Stimulated activated CD4-positive, alpha-beta T cell treated with anti-CD3 and anti-CD28 coated beads, Interleukin-15, amount 100 ng/mL, for 1 hour (primary cell): ENCODE measurements around the gene TNFRSF9.
"Not testable (repeated sequence)": the region's sequence is repeated elsewhere in the genome, so short reads cannot be mapped to it uniquely, and the experiment has no call there.

Source experiments
- DNase-seq, 2 donors: peaks; one replicate each; pipeline ENCODE4 v3.0.0-alpha.2; 2020; ENCODE audit warnings: low read depth in 1 of 2, low spot score in 1 of 2

Gene TNFRSF9

DNA sequence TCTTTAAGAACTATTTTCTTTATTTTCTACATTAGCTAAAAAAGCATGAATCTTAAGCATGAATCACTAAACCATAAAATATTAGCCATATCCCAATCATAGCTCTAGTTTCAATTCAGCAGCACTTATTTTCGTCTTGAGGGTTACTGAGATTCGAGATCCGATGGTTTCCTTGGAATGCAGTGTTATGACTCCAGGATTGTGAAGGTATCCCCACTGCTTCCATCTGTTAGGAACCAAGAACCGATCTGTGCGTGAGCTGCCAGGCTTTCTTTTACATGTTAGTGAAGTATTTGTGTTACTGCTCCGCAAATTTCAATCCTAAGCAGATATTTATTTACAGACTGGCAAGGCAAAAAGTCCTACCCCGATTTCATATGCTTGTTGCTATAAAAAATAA is 18.8 kb downstream of the TNFRSF9 start:
- no peak for DNase-seq

DNA sequence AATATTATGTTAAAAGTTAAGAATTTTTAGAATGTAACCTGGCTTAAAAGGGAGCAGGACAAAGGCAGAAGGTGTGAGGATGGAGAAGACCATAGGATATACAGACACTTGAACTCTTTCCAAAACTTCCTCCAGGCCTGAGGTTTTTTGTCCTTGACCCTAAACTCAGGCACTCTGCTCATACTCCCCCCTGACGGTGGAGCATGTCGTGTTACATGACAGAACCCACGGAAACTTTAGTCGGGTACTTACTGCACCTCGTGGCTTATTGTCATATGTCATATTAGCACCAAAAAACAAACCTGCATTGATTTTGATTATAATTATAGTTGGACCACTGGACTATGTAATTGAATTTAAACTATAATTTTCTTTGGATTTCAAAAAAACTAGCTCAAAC is 20.8 kb downstream of the TNFRSF9 start:
- DNase-seq = no peak

DNA sequence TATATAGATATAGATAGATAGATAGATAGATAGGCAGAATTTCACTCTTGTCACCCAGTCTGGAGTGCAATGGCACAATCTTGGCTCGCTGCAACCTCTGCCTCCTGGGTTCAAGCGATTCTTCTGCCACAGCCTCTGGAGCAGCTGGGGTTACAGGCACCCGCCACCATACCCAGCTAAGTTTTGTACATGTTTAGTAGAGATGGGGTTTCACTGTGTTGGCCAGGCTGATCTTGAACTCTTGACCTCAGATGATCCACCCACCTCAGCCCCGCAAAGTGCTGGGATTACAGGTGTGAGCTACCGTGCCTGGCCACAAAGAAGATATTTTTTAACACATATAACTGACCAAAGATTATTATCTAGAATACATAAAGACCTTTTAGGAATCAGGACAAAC is 22.7 kb downstream of the TNFRSF9 start:
- not testable (repeated sequence) for DNase-seq

DNA sequence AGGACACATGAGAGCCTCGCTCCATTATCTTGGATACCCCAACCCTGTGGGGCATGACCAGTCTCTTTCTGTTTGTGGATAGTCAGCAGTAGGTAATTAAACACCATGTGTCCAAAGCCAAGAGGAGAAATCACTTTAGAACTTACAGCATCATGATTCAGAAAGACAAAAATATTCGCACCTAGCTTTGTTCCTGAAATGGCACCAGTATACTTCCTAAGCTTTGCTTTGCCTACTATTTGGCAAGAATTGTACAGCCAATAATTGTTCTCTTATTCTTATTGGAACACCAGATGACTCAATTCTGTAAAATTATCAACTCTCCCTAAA is 24.2 kb downstream of the TNFRSF9 start:
- DNase-seq = no peak

DNA sequence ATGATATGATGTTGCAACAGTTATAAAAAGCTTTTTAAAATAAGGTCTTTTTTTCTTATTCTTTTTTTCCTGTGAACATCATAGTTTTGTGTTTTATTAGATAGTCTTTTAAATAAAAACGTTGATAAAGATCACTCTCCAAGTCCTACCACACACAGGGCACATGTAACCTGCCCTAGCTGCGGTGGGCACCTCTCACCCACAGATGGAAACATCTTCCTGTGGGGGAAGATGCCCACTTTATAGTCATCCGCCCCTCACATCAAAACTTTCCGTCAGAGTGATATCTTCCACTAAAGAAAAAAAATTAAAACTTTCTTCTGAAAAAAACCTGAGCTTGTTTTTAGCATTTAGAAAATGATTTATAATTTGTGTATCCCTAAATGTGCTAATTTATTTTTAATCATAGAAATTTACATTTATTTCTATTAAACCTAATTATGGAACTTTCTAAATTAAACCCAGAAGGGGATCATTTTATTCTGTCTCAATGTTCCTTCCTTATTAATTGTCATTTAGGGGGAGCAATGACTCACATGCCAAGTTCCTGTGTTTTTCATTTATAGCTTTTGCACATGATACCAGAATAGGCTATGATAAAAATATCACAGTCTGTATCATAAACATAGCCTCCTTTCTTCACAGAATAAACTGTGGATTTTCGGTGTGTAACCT is 24.7 kb downstream of the TNFRSF9 start:
- DNase-seq = no peak

DNA sequence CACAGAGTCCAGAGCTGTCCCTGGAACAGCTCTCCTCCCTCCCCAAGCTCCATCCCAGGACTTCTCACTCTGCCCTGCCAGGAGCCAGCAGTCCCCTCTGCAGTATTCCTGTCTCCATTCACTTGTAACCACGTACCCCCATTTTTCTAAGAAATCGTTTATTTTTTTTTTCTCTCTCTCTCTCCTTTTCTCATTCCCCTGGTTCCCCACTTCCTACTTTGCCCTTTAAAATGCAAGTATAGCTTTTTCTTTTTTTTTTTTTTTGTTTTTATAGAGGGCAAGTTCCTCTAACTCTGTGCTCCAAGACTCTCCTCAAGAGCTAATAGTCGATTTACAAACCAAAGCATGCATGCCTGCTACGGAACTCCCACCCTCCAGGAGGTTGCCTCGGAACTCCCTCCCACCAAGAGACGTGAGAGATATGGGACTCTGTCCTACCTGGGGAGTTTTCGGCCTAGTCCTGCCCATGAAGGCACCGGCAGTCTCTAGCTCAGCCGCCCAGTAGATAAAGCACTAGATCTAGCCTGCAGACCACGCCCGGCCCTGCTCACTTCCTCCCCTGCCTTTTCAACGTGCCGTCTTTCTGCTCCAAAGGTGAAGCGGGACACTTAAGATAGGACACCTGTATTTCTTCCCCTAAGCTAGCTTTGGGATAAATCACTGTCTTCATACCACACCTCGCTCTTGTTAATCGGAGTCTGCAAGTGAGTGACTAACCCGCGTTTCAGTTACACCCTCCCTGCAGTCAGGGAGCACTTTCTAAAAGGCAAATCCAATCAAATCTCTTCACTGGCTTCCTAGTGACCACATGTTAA is 27.7 kb downstream of the TNFRSF9 start:
- peak in 1 of 2 donors; percentile 8 for DNase-seq

DNA sequence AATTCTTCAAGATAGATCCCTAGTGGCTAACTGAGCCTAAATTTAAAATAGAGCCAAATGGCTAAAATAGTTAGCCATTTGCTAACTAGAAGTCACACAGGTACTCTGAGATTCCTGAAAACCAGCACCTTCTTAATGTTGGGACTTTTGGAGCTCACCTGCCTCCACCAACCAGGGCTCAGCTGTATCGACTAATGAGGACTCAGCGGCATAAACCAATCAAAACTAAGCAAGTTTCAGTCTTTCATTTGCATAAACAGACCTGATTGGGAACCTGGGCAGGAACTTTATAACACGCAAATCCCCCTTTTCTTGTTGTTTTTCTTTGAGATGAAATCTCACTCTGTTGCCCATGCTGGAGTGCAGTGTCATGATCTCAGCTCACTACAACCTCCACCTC is 28.5 kb downstream of the TNFRSF9 start:
- DNase-seq = no peak

DNA sequence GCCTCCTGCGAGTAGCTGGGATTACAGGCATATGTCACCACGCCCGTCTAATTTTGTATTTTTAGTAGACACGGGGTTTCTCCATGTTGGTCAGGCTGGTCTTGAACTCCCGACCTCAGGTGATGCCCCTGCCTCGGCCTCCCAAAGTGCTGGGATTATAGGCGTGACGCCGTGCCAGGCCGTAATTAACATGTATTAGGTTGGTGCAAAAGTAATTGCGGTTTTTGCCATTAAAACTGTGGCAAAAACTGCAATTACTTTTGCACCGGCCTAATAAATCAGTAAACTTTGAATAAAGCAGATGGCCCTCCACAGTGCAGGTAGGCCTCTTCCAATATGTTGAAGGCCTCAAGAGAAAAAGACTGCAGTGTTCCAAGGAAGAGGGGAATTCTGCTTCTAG is 35.4 kb downstream of the TNFRSF9 start:
- DNase-seq = no peak

DNA sequence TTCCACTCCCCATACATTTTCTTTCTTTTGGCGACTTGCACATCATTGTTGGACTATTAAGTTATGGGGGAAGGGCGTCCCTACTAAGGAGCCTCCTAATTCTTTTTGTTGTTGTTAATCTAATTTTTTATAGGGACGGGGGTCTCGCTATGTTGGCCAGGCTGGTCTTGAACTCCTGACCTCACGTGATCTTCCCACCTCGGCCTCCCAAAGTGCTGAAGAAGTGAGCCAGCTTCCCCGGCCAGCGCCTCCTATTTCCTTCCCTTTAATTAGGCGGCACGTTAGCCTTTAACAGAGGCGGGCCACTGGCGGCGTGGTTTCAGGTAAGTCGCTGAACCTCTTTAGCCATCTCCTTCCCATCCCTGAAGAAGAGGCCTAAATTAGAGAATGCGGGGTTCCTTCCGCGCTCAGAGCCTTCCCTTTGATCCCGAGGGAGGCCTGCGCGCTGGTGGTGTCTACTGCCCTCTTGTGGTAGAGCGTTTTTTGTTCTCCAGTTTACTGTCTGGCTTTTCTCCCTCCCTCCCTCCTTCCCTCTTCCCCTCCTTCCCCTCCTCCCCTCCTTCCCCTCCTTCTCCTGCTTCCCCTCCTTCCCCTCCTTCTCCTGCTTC is 38.1 kb downstream of the TNFRSF9 start:
- DNase-seq = peak; percentile 8 to 25

DNA sequence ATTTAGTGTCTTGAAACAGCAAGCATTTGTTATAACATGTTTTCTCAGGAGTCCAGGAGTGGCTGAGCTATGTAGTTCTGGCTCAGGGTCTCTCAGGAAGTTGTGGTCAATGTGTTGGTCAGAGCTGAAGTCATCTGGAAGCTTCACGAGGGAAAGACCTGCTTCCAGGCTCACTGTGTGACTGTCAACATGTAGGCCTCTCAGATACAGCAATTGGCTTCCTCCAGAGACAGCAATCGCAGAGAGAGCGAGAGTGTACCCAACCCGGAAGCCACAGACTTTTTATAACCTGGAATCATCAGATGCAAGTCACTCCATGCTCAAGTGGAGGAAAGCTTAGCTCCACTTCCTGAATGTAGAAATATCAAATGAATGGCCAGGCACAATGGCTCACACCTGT is 40.9 kb downstream of the TNFRSF9 start:
- DNase-seq = no peak

DNA sequence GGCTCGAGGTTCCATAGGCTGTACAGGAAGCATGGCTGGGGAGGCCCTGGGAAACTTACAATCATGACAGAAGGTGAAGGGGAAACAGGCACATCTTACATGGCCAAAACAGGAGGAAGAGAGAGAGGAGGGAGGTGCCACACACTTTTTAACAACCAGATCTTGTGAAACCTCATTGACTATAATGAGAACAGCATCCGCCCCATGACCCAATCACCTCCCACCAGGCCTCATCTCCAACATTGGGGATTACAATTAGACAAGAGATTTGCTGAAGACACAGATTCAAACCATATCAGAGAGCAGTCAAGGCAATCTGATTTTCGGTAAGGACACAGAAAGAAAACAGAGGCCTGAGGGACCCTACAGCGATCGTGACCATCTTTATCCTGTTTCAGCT is 41.7 kb downstream of the TNFRSF9 start:
- DNase-seq = no peak

DNA sequence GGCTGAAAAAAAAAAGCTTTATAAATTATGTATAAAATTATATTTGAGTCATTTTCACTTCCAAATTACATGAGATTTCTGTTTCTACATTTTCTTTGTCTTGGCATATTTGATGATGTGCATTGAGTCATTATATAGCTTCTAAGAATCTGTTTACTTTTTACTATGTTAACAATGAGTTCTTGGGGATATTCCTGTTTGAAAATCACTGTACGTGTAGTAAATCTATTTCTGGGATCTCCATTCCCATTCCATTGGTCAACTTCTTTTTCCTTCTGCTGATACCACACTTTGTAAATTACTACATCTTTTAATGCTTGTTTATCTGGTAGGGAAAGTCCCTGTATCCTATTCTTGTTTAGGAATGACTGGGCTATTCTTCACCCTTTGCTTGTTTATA is 43.6 kb downstream of the TNFRSF9 start:
- no peak for DNase-seq

DNA sequence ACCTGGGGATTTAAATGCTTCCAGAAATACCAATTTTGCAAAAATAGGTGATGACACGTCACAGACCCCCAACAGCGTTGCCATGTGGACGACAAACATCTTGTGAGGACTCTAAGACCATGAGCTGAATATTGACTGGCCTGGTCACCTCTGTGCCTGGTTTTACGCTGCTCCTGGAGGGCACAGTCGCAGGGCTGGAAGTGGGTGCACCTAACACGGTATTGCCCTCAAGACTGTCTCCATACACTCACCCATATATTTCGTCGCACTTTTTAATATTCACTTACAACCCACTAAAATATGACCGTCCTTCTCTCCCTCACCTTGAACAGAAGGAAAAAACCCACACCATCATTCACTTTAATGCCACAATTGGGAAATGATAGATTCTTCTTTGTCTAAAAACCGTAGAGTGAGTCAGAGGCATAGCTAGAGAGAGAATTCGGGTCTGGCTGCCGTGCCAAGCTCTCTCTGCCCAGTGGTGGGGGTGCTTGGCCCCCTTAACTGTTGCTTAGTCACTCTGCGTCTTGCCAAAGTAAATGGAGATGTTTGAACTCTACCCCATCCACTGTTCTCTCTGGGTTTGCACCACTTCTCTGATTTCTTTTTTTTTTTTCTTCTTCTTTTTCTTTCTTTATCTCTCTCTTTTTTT is 47.0 kb downstream of the TNFRSF9 start:
- DNase-seq = no peak

DNA sequence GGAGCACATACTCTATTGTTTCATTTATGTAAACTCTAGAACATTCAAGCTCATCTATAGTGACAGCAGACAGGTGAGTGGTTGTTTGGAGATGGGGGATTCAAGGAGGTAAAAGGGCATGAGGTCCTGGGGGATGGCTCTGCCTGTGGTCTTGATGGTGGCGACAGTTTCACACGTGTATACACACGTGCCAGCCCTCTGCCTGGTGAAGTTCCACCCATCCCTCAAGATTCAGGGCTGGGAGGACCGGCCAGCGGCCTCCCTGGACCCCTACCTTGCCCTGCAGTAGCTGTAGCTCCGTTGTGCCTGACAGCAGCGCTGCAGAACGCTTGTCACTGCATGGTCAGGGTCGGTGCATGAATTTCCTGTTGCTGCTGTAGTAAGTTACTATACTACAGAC is 48.8 kb downstream of the TNFRSF9 start:
- no peak for DNase-seq

DNA sequence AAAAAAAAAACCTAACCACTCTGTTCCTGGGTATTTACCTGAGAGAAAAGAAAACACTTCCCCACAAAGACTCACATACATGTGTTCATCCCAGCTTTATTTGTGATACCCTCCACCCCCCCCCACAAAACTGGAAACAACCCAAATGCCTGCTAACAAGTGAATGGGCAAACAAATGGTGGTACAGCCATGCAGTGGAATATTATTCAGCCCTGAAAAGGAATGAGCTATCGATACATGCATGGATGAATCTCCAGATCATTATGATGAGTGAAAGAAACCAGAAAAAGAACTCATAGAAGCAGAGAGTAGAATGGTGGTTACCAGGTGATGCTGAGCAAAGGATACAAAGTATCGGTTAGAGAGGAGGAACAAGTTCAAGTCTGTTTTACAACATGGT is 49.8 kb downstream of the TNFRSF9 start:
- no peak for DNase-seq

DNA sequence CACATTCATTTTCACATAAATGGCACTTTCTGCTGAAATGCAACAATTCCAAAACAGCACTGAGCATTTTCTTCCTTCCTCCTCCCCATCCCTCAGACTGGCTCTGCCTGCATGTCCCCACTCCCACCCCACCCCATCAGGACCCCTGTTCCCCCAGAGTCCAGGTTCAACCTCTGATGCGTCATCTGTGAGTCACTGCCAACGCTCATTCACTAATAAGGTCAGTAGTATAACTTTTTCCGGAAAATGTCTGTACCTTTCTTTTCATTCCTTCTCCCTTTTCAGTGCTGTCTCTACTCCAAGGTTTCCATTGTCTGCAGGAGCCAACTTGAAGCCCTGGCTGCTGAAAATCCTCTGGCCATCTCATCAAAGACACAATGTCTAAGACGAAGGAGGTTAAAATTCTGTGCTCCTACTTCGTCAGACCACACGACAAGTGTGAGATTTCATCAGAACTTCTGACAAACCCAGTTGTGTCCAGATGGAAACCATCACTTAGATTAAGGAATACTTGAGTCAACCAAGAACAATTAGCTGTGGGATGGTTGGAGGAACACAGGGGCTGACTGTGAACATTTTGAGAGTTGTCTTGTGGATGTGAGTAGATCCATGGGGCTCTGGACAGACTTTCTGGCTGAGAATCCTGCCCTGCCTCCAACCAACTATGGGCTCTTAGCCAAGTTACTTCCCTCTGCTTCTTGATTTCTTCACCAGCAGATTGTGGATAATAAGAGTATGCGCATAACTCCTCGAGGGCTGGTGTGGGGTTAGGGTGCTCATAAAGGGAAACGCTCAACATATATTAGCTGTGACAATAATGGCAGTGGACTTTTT is 52.2 kb downstream of the TNFRSF9 start:
- DNase-seq = no peak

DNA sequence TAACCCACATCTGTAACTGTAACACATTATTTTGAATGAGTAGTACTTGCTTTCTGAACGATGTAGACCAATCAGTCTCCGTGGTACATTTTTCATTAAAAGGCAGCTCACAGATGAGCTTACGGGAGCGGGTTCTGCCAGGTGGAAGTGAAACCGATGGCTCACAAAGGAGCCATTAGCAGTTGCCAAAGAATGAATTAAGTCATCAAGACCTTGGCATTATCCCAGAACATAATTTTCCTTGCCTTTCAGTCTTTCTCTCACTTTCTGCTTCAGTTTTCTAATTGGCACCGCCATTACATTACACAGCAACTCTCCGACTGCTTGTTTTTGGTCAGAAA is 54.3 kb downstream of the TNFRSF9 start:
- DNase-seq = no peak

DNA sequence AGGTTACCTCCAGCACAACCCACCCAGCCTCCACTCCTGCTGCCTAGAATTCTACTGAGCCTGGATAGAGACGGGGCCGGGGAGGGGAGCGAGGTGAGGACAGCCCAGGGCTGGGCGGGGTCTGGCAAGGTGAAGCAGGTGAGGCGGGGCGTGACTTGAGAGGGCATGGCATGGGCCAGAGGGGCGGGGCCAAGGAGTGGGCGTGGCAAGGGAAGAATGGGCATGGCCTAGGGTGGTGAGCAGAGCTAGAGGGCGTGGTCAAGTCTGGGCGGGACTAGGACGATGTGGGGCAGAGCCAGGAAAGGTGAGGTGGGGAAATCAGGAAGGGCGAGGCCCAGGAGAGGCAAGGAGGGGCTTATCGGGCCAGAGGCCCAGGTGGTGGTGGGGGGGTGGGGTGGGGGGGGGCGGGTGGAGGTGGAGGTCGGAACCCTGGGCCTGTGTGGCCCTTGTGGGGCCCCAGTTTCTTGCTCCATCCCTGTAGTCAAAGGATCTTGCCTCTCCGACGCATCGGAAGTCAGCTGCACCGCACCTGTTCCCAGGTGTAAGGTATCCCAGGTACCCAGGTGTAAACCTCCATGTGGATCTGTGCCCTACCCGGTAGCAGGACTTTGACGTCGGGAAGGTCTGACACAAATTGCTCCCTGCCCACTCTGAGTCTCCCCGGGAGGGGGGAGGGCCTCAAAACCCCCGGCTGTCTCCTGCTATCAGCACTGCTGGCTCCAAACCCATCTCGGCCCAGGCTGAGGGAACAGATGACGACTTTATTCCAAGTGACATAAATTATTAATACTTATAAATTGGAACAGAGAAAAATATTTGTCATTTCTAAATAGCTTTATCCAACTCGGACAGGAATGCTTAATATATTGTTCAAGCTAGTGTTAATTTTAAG is 54.9 kb downstream of the TNFRSF9 start:
- no peak for DNase-seq

DNA sequence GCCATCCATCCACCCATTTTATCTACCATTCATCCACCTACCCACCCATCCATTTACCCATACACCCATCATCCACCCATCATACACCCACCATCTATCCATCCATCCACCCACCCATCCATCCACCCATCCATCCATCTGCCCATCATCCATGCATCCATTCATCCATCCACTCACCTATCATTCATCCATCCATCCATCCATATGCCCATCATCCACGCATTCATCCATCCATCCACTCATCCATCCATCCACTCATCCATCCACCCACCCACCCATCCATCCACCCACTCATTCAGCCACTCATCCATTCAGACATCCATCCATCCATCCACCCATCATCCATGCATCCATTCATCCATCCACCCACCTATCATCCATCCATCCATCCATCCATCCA is 55.9 kb downstream of the TNFRSF9 start:
- DNase-seq = no peak

DNA sequence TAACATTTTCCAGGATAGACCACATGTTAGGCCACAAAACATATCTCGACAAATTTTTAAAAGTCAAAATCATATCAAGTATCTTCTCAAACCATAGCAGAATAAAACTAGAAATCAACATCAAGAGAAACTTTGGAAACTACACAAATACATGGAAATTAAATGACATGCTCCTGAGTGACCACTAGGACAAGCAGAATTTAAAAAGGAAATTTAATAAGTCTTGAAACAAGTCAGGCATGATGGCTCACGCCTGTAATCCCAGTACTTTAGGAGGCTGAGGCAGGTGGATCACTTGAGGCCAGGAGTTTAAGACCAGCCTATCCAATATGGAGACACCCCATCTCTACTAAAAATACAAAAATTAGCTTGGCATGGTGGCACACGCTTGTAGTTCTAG is 61.4 kb downstream of the TNFRSF9 start:
- DNase-seq = no peak
